HEK293T (cell line): Measurements from ENCODE around the gene STXBP1.

Source experiments
- CTCF ChIA-PET: fragments of 350-600 bp; formaldehyde crosslinking; extraction: SDS; loops from one replicate; lab custom pipeline; 2021; ENCODE audit warnings: antibody characterized with exemption, inconsistent platforms; lab: Yijun Ruan, JAX
- POLR2A ChIA-PET: fragments of 350-600 bp; formaldehyde crosslinking; extraction: SDS; loops from one replicate; lab custom pipeline; 2020; ENCODE audit warnings: antibody characterized with exemption, inconsistent platforms; lab: Yijun Ruan, JAX
- DNase-seq: peaks from one replicate; pipeline ENCODE4 v3.0.0; 2012; ENCODE audit warnings: mixed read lengths; ENCODE audit errors: extremely low spot score
- ARNT ChIP-seq: fragments of 450-650 bp; IDR thresholded peaks from 2 replicates; pipeline ENCODE4 v1.6.1; 2017; ENCODE audit warnings: mild to moderate bottlenecking
- BHLHE40 ChIP-seq: fragments of 450-650 bp; IDR thresholded peaks from 2 replicates; pipeline ENCODE4 v1.6.1; 2016; ENCODE audit warnings: mild to moderate bottlenecking, moderate library complexity, borderline replicate concordance
- CTBP1 ChIP-seq: fragments of 450-650 bp; IDR thresholded peaks from 2 replicates; pipeline ENCODE4 v1.6.1; 2016; ENCODE audit warnings: borderline replicate concordance
- ELF4 ChIP-seq: fragments of 450-650 bp; IDR thresholded peaks from 2 replicates; pipeline ENCODE4 v1.6.1; 2017; ENCODE audit warnings: antibody characterized with exemption
- FOXA1 ChIP-seq: fragments of 450-650 bp; IDR thresholded peaks from 2 replicates; pipeline ENCODE4 v1.6.1; 2016; ENCODE audit warnings: mild to moderate bottlenecking
- FOXK2 ChIP-seq: fragments of 450-650 bp; IDR thresholded peaks from 2 replicates; pipeline ENCODE4 v1.6.1; 2016; ENCODE audit warnings: mild to moderate bottlenecking
- FOXM1 ChIP-seq: fragments of 450-650 bp; IDR thresholded peaks from 2 replicates; pipeline ENCODE4 v1.6.1; 2017; ENCODE audit warnings: mild to moderate bottlenecking, borderline replicate concordance
- HDGF ChIP-seq: fragments of 450-650 bp; IDR thresholded peaks from 2 replicates; pipeline ENCODE4 v1.6.1; 2017; ENCODE audit warnings: antibody characterized with exemption, borderline replicate concordance
- L3MBTL2 ChIP-seq: fragments of 450-650 bp; conservative IDR thresholded peaks from 2 replicates; pipeline ENCODE4 v1.6.1; 2016; ENCODE audit warnings: mild to moderate bottlenecking
- LEF1 ChIP-seq: fragments of 450-650 bp; IDR thresholded peaks from 2 replicates; pipeline ENCODE4 v1.6.1; 2017; ENCODE audit warnings: mild to moderate bottlenecking, borderline replicate concordance
- NFRKB ChIP-seq: fragments of 450-650 bp; IDR thresholded peaks from 2 replicates; pipeline ENCODE4 v1.6.1; 2016; ENCODE audit warnings: mild to moderate bottlenecking, moderate library complexity
- SP1 ChIP-seq: fragments of 450-650 bp; IDR thresholded peaks from 2 replicates; pipeline ENCODE4 v1.6.1; 2017
- SUZ12 ChIP-seq: fragments of 450-650 bp; IDR thresholded peaks from 2 replicates; pipeline ENCODE4 v1.6.1; 2016; ENCODE audit warnings: mild to moderate bottlenecking
- TARDBP ChIP-seq: fragments of 450-650 bp; IDR thresholded peaks from 2 replicates; pipeline ENCODE4 v1.6.1; 2016
- ZNF384 ChIP-seq: fragments of 450-650 bp; IDR thresholded peaks from 2 replicates; pipeline ENCODE4 v1.6.1; 2016
- TF ChIP-seq, protein P1 (sequence below): fragments of 450-650 bp; IDR thresholded peaks from 2 replicates; pipeline ENCODE4 v1.6.1; 2016

STXBP1 gene

GRCh38 chr9:127566351-127567001, 45.6 kb upstream of the STXBP1 start:
- ChIA-PET CTCF (no interaction called here), POLR2A (no interaction called here)
- no peak for TF ChIP-seq ARNT
- TF ChIP-seq ELF4 = no peak
- no peak for TF ChIP-seq NFRKB
- TF ChIP-seq TARDBP = no peak
- TF ChIP-seq BHLHE40 = no peak
- TF ChIP-seq L3MBTL2 = no peak
- no peak for TF ChIP-seq SUZ12
- TF ChIP-seq LEF1 = no peak
- TF ChIP-seq FOXA1 = no peak
- TF ChIP-seq CTBP1 = no peak
- no peak for TF ChIP-seq ZNF384
- no peak for TF ChIP-seq SP1
- TF ChIP-seq FOXM1 = no peak
- TF ChIP-seq FOXK2 = no peak
- TF ChIP-seq, protein P1, sequence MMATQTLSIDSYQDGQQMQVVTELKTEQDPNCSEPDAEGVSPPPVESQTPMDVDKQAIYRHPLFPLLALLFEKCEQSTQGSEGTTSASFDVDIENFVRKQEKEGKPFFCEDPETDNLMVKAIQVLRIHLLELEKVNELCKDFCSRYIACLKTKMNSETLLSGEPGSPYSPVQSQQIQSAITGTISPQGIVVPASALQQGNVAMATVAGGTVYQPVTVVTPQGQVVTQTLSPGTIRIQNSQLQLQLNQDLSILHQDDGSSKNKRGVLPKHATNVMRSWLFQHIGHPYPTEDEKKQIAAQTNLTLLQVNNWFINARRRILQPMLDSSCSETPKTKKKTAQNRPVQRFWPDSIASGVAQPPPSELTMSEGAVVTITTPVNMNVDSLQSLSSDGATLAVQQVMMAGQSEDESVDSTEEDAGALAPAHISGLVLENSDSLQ = no peak
- DNase-seq = no peak

DNA sequence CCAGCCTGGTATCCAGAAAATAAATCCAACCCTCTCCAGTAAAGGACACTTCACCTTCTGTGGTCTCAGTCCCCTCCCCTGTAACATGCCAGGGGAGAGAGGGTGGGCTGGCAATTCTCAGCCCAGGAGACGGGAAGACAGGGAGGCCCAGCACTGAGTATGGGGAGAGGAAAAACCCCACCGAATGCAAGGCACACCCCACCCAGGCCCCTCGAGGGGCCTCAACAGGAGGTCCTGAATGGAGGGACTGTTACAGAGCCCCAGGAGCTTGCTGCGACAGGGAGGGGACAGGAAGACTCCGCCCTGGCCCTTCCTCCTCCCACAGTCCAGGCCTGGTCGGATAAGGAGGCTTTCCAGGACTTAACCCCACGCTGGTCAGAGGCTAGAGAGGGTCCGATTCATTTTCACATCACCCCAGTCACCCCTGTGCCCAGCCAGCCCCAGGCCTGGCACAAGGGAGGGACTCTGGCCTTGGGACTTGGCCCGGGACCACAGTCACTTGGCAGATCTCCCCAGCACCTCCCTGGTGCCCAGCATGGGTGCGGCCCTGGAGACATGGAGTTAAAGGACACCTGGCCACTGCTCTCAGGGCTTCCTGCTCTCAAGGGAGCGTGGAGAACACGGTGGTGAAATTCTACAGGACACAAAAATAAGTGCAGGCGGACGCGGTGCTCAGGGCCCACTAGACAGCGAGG, 44.9 kb upstream of the STXBP1 start:
- POLR2A ChIA-PET = interaction anchor here (1.7 kb wide), 1 partner anchor 9 kb away, joined by 5 read pairs; no protein-coding TSS in a partner anchor
- CTCF ChIA-PET = interaction anchor here (0.6 kb wide), 1 partner anchor 11 kb away, joined by 6 read pairs; no protein-coding TSS in a partner anchor
- DNase-seq = no peak
- TF ChIP-seq ARNT (no peak), SP1 (no peak), HDGF (no peak), BHLHE40 (no peak), TARDBP (no peak), ZNF384 (no peak), NFRKB (peak; percentile 69; the same call in 1 of the 2 replicates)

- peak; percentile 48 for DNase-seq
- ChIA-PET CTCF (interaction anchor here (0.6 to 0.8 kb wide), 2 partner anchors 11 kb away, joined by 3 to 6 read pairs; no protein-coding TSS in a partner anchor), POLR2A (interaction anchor here (0.6 to 1.7 kb wide), 3 partner anchors 10 to 27 kb away, joined by 3 to 5 read pairs (median 3); no protein-coding TSS in a partner anchor)
- TF ChIP-seq CTBP1 = no peak
- TF ChIP-seq L3MBTL2 = peak; percentile 69
These were observed 44.1 kb upstream of the STXBP1 start for GRCh38 chr9:127567730-127568617.

DNA sequence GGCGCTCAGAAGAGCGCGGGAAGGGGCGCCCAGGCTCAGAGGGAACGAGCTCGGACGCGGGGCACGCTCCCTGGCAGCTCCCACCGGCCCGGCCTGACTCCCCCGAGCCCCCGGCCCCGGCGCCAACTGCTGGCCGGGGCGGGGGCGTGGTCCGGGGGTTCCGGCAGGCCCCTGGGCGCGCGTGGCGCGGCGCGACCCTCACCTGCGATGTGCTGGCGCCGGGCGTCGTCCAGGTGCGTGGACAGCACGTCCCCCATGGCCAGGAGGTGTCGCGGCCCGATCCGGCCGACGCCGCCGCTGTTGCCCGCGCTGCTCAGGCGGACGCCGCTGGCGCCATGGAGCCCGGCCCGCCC, 43.5 kb upstream of the STXBP1 start:
- ChIA-PET POLR2A (interaction anchor here (0.6 to 1.7 kb wide), 3 partner anchors 10 to 28 kb away, joined by 3 to 5 read pairs (median 3); no protein-coding TSS in a partner anchor), CTCF (interaction anchor here (0.8 kb wide), 1 partner anchor 10 kb away, joined by 3 read pairs; no protein-coding TSS in a partner anchor)
- no peak for TF ChIP-seq ZNF384
- TF ChIP-seq LEF1 = peak; percentile 67; the same call in 1 of the 2 replicates
- no peak for TF ChIP-seq HDGF
- TF ChIP-seq FOXM1 = no peak
- TF ChIP-seq BHLHE40 = no peak
- no peak for TF ChIP-seq SP1
- no peak for DNase-seq

DNA sequence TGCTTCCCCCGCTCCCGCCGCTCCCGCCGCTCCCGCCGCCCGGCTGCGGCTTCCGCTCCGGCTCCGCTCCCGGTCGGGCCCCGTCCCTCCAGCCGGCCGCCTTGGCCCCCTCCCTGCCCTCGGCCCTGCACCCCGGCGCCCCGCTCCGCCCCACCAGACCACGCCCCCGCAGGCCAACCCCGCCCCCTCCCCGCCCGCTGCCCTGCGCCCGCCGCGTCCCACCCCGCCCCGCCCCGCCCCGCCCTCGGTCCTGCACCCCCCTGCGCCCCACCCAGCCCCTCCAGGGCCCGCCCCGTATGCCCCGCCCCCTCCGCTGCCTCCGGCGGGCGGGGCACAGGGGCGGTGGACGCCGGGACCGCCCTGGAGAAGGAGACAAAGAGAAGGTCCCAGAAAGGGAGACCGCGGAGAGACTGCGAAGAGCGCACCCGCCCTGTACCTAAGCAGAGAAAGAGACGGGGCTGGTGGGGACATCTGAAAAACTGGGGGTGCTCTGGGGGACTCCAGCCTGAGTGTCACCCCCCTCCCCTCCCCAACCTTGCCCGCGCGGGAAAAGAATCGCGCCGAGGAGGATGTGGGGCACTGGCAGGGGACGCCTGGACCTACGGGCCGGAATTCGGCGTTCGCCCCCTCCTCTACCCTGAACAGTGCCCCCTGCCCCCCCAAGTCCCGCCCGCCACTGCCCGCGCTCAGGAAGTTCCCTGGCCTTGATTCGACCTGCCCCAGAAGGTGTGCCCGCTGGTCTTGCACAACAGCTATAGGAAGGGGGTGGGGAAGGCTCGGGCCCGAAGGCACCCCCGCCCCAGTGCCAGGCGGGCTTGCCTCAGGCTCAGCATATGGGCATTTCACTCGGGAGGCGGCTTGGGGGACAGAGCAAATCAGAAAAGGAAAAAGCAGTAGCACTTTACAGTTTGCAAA, 42.8 kb upstream of the STXBP1 start:
- ChIA-PET POLR2A (interaction anchor here (0.6 to 1.7 kb wide), 4 partner anchors 10 to 28 kb away, joined by 3 to 5 read pairs (median 3); no protein-coding TSS in a partner anchor), CTCF (no interaction called here)
- TF ChIP-seq CTBP1 (no peak), ELF4 (no peak), NFRKB (no peak), TARDBP (no peak), LEF1 (no peak), BHLHE40 (no peak), L3MBTL2 (no peak), FOXA1 (no peak), SP1 (no peak), HDGF (no peak)
- TF ChIP-seq, protein P1 = no peak
- peak; percentile 96 for DNase-seq
